ENCODE measurements around the gene SMARCD3. TPM values are rescaled to one million over a fixed set of nuclear protein-coding genes. Genes with fewer than 3 reads are reported as not detected.

Gene SMARCD3
- total and polyA plus RNA-seq, 2 experiments from 2014 or later: 3.3 to 4.0 TPM

GRCh38 chr7:151198945-151199848 lies 49.3 kb downstream of the SMARCD3 start:
- no peaks in the 10 kb centered on the region for H3K9me3 Mint-ChIP-seq
- H3K27ac ChIP-seq (ENCODE audit: low read depth): no peak overlapping the region
- no peaks in the 10 kb centered on the region for H3K79me2 ChIP-seq (replicated peaks; ENCODE audit: insufficient read depth)
- no peaks in the 10 kb centered on the region; the same call in 2 of the 3 replicates for H3K36me3 Mint-ChIP-seq (ENCODE audit: low read depth)
- DNase-seq (ENCODE audit: low spot score) (no peak), ATAC-seq (peak; percentile 71)
- peaks cover 2% of the 10 kb centered on the region; the same call in 1 of the 2 replicates for H3K4me1 ChIP-seq (ENCODE audit: insufficient read depth)
- H3K4me3 Mint-ChIP-seq: no peak overlapping the region
- H3K4me3 ChIP-seq: no peak overlapping the region
- peaks cover 10% of the 10 kb centered on the region for H3K27me3 Mint-ChIP-seq (ENCODE audit: insufficient read depth, low read depth, poor library complexity)
- H3F3A ChIP-seq (replicated peaks; ENCODE audit: low read depth): no peaks in the 10 kb centered on the region
- H3K27ac Mint-ChIP-seq: peak overlapping the region; percentile 21; the same call in 1 of the 2 replicates
- H3K9me2 ChIP-seq (ENCODE audit: insufficient read depth): no peaks in the 10 kb centered on the region
- TF ChIP-seq EZH2 (IDR thresholded peaks at IDR 0.05; ENCODE audit: low read depth, unreplicated experiment): no peak
- no peak for TF ChIP-seq ZNF331 (CRISPR knock-in tag; IDR thresholded peaks at IDR 0.05; ENCODE audit: low read depth)
- no peak for TF ChIP-seq JUNB (IDR thresholded peaks at IDR 0.05; ENCODE audit: unreplicated experiment)
- TF ChIP-seq, protein P1, sequence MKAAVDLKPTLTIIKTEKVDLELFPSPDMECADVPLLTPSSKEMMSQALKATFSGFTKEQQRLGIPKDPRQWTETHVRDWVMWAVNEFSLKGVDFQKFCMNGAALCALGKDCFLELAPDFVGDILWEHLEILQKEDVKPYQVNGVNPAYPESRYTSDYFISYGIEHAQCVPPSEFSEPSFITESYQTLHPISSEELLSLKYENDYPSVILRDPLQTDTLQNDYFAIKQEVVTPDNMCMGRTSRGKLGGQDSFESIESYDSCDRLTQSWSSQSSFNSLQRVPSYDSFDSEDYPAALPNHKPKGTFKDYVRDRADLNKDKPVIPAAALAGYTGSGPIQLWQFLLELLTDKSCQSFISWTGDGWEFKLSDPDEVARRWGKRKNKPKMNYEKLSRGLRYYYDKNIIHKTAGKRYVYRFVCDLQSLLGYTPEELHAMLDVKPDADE (IDR thresholded peaks at IDR 0.05): no peak
- no peak for TF ChIP-seq EZH2phosphoT487 (IDR thresholded peaks at IDR 0.05; ENCODE audit: unreplicated experiment)
- TF ChIP-seq, protein P2, sequence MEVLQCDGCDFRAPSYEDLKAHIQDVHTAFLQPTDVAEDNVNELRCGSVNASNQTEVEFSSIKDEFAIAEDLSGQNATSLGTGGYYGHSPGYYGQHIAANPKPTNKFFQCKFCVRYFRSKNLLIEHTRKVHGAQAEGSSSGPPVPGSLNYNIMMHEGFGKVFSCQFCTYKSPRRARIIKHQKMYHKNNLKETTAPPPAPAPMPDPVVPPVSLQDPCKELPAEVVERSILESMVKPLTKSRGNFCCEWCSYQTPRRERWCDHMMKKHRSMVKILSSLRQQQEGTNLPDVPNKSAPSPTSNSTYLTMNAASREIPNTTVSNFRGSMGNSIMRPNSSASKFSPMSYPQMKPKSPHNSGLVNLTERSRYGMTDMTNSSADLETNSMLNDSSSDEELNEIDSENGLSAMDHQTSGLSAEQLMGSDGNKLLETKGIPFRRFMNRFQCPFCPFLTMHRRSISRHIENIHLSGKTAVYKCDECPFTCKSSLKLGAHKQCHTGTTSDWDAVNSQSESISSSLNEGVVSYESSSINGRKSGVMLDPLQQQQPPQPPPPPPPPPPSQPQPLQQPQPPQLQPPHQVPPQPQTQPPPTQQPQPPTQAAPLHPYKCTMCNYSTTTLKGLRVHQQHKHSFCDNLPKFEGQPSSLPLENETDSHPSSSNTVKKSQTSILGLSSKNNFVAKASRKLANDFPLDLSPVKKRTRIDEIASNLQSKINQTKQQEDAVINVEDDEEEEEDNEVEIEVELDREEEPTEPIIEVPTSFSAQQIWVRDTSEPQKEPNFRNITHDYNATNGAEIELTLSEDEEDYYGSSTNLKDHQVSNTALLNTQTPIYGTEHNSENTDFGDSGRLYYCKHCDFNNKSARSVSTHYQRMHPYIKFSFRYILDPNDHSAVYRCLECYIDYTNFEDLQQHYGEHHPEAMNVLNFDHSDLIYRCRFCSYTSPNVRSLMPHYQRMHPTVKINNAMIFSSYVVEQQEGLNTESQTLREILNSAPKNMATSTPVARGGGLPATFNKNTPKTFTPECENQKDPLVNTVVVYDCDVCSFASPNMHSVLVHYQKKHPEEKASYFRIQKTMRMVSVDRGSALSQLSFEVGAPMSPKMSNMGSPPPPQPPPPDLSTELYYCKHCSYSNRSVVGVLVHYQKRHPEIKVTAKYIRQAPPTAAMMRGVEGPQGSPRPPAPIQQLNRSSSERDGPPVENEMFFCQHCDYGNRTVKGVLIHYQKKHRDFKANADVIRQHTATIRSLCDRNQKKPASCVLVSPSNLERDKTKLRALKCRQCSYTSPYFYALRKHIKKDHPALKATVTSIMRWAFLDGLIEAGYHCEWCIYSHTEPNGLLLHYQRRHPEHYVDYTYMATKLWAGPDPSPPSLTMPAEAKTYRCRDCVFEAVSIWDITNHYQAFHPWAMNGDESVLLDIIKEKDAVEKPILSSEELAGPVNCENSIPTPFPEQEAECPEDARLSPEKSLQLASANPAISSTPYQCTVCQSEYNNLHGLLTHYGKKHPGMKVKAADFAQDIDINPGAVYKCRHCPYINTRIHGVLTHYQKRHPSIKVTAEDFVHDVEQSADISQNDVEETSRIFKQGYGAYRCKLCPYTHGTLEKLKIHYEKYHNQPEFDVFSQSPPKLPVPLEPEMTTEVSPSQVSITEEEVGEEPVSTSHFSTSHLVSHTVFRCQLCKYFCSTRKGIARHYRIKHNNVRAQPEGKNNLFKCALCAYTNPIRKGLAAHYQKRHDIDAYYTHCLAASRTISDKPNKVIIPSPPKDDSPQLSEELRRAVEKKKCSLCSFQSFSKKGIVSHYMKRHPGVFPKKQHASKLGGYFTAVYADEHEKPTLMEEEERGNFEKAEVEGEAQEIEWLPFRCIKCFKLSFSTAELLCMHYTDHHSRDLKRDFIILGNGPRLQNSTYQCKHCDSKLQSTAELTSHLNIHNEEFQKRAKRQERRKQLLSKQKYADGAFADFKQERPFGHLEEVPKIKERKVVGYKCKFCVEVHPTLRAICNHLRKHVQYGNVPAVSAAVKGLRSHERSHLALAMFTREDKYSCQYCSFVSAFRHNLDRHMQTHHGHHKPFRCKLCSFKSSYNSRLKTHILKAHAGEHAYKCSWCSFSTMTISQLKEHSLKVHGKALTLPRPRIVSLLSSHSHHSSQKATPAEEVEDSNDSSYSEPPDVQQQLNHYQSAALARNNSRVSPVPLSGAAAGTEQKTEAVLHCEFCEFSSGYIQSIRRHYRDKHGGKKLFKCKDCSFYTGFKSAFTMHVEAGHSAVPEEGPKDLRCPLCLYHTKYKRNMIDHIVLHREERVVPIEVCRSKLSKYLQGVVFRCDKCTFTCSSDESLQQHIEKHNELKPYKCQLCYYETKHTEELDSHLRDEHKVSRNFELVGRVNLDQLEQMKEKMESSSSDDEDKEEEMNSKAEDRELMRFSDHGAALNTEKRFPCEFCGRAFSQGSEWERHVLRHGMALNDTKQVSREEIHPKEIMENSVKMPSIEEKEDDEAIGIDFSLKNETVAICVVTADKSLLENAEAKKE (CRISPR knock-in tag; IDR thresholded peaks at IDR 0.05): no peak
- no peak for TF ChIP-seq NANOG (IDR thresholded peaks at IDR 0.05; ENCODE audit: borderline replicate concordance)
- TF ChIP-seq STAT1 (IDR thresholded peaks at IDR 0.05; ENCODE audit: unreplicated experiment): no peak
- TF ChIP-seq, protein P3, sequence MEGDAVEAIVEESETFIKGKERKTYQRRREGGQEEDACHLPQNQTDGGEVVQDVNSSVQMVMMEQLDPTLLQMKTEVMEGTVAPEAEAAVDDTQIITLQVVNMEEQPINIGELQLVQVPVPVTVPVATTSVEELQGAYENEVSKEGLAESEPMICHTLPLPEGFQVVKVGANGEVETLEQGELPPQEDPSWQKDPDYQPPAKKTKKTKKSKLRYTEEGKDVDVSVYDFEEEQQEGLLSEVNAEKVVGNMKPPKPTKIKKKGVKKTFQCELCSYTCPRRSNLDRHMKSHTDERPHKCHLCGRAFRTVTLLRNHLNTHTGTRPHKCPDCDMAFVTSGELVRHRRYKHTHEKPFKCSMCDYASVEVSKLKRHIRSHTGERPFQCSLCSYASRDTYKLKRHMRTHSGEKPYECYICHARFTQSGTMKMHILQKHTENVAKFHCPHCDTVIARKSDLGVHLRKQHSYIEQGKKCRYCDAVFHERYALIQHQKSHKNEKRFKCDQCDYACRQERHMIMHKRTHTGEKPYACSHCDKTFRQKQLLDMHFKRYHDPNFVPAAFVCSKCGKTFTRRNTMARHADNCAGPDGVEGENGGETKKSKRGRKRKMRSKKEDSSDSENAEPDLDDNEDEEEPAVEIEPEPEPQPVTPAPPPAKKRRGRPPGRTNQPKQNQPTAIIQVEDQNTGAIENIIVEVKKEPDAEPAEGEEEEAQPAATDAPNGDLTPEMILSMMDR (conservative IDR thresholded peaks at IDR 0.05; ENCODE audit: low read depth in 2 of 2): no peak
- no peak for TF ChIP-seq POLR2AphosphoS5 (IDR thresholded peaks at IDR 0.05; ENCODE audit: low read depth)
- TF ChIP-seq REST (IDR thresholded peaks at IDR 0.05; ENCODE audit: unreplicated experiment): no peak
- H3K4me1 Mint-ChIP-seq: peaks cover 5% of the 10 kb centered on the region; the same call in 1 of the 3 replicates
- no peaks in the 10 kb centered on the region for H3K27me3 ChIP-seq (ENCODE audit: insufficient read depth)
- H2AFZ ChIP-seq: peak overlapping the region; percentile 80
- no peak overlapping the region for H3K4me2 ChIP-seq
- H4K20me1 ChIP-seq (replicated peaks; ENCODE audit: insufficient read depth): no peaks in the 10 kb centered on the region
- no peaks in the 10 kb centered on the region for H3K36me3 ChIP-seq (ENCODE audit: insufficient read depth)

All from GM23338 (cell line).